Upper lobe of left lung (tissue), 4 donors: ENCODE measurements around the gene FGR.

Experiments used
- POLR2A ChIP-seq, 4 donors: fragments of 450-650 bp; IDR thresholded peaks; one replicate each; pipeline ENCODE4 v1.5.1; 2016 to 2017; ENCODE audit warnings: antibody characterized with exemption in 4 of 4, mild to moderate bottlenecking in 2 of 4
- POLR2AphosphoS5 ChIP-seq, 2 donors: sonication (generic); formaldehyde crosslinking; IDR thresholded peaks; one replicate each; pipeline ENCODE4 v1.5.1; 2017; ENCODE audit warnings: antibody characterized with exemption in 2 of 2
- TF ChIP-seq, protein P1 (sequence below), 6 experiments: fragments of 450-650 bp in 4 of 6; fragments of 200-600 bp in 2 of 6; sonication (generic) in 2 of 6; IDR thresholded peaks; one replicate each; pipeline ENCODE4 v1.5.1; 2016 to 2019; ENCODE audit warnings: antibody characterized with exemption in 6 of 6

DNA sequence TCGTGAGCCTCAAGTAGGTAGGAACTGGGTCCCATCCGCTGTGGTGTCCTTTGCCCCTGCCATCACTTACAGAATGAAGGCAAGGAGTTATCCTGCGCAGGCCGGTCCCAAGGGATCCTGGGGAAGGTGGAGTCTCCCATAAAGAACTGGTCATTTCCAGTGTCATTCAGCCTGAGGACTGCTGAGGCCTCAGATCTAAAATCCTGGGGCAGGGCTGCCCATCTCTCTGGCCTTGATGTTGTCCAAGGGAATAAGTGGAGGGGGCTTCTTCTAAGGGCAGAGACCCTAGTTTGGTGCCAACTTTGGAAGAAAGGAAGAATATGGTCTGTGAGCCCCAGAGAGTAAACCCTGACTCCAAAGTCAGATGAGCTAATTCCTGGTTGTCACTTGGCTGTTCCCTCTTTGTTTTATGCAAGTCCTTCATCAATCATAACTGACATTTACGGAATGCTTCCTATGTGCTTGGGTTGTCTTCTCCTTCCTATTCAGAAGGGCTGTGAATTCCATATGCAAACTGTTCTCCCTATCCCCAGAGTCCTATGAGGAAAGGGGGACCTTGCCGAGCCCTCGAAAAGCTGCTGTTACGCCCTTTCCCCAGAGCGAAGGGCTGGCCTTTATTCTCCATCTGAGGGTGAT, 30.1 kb upstream of the FGR start:
- TF ChIP-seq POLR2AphosphoS5 (IDR thresholded peaks at IDR 0.05) (no peak), POLR2A (IDR thresholded peaks at IDR 0.05) (no peak)
- TF ChIP-seq, protein P1, sequence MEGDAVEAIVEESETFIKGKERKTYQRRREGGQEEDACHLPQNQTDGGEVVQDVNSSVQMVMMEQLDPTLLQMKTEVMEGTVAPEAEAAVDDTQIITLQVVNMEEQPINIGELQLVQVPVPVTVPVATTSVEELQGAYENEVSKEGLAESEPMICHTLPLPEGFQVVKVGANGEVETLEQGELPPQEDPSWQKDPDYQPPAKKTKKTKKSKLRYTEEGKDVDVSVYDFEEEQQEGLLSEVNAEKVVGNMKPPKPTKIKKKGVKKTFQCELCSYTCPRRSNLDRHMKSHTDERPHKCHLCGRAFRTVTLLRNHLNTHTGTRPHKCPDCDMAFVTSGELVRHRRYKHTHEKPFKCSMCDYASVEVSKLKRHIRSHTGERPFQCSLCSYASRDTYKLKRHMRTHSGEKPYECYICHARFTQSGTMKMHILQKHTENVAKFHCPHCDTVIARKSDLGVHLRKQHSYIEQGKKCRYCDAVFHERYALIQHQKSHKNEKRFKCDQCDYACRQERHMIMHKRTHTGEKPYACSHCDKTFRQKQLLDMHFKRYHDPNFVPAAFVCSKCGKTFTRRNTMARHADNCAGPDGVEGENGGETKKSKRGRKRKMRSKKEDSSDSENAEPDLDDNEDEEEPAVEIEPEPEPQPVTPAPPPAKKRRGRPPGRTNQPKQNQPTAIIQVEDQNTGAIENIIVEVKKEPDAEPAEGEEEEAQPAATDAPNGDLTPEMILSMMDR (IDR thresholded peaks at IDR 0.05): no peak
